ENCODE results near the gene FIS1.

The FIS1 gene

DNA sequence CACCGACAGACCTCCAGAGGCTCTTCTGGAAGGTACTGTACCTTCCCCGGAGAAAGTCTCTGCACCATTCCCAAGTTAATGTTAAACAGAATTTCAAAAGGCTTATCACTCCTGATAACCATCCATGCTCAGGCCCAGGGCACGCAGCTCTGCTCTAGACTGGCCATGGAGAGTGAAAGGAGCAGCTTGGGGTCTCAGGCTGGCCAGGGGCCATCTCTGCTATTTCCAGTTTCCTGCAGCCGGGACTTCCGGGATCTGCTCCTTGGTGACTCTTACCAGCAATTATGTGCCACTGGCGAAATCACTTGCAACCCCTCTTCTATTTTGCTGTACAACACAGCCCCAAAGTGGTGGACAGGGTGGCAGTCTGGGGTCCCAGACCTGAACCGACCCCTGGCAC is 13.2 kb downstream of the FIS1 start:
- peak overlapping the region; percentile 51 for H3K4me3 ChIP-seq (ENCODE audit: low read depth, low read length)
- DNase-seq (ENCODE audit: low read depth), result no peak
- TF ChIP-seq, protein P1, sequence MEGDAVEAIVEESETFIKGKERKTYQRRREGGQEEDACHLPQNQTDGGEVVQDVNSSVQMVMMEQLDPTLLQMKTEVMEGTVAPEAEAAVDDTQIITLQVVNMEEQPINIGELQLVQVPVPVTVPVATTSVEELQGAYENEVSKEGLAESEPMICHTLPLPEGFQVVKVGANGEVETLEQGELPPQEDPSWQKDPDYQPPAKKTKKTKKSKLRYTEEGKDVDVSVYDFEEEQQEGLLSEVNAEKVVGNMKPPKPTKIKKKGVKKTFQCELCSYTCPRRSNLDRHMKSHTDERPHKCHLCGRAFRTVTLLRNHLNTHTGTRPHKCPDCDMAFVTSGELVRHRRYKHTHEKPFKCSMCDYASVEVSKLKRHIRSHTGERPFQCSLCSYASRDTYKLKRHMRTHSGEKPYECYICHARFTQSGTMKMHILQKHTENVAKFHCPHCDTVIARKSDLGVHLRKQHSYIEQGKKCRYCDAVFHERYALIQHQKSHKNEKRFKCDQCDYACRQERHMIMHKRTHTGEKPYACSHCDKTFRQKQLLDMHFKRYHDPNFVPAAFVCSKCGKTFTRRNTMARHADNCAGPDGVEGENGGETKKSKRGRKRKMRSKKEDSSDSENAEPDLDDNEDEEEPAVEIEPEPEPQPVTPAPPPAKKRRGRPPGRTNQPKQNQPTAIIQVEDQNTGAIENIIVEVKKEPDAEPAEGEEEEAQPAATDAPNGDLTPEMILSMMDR (IDR thresholded peaks at IDR 0.05; ENCODE audit: control insufficient read depth, extremely low read depth, insufficient read depth), result no peak

GRCh38 chr7:101226721-101227120 is 18.2 kb downstream of the FIS1 start:
- DNase-seq (ENCODE audit: low read depth), result no peak
- no peak overlapping the region for H3K4me3 ChIP-seq (ENCODE audit: low read depth, low read length)
- TF ChIP-seq, protein P1 (IDR thresholded peaks at IDR 0.05; ENCODE audit: control insufficient read depth, extremely low read depth, insufficient read depth), result no peak

GRCh38 chr7:101225650-101226049 is 19.2 kb downstream of the FIS1 start:
- H3K4me3 ChIP-seq (ENCODE audit: low read depth, low read length), result no peak overlapping the region
- TF ChIP-seq, protein P1 (IDR thresholded peaks at IDR 0.05; ENCODE audit: control insufficient read depth, extremely low read depth, insufficient read depth), result no peak
- no peak for DNase-seq (ENCODE audit: low read depth)

- no peak for DNase-seq (ENCODE audit: low read depth)
These were observed 21.4 kb downstream of the FIS1 start for GRCh38 chr7:101223528-101223927.

GRCh38 chr7:101222275-101222830 is 22.5 kb downstream of the FIS1 start:
- TF ChIP-seq, protein P1 (IDR thresholded peaks at IDR 0.05; ENCODE audit: control insufficient read depth, extremely low read depth, insufficient read depth), result no peak
- no peak for DNase-seq (ENCODE audit: low read depth)
- no peak overlapping the region for H3K4me3 ChIP-seq (ENCODE audit: low read depth, low read length)

More at GRCh38 chr7:101223528-101223927, 21.4 kb downstream of the FIS1 start:
- no peak overlapping the region for H3K4me3 ChIP-seq (ENCODE audit: low read depth, low read length)
- TF ChIP-seq, protein P1 (IDR thresholded peaks at IDR 0.05; ENCODE audit: control insufficient read depth, extremely low read depth, insufficient read depth), result no peak

- DNase-seq (ENCODE audit: low read depth), result no peak
- TF ChIP-seq, protein P1 (IDR thresholded peaks at IDR 0.05; ENCODE audit: control insufficient read depth, extremely low read depth, insufficient read depth), result no peak
- H3K4me3 ChIP-seq (ENCODE audit: low read depth, low read length), result no peak overlapping the region
These were observed 24.6 kb downstream of the FIS1 start for GRCh38 chr7:101220295-101220694.

Measured in LNCaP clone FGC (cell line).